HG02798 (cell line): ENCODE measurements around the gene TNRC18.
"Not testable (repeated sequence)": the region's sequence is repeated elsewhere in the genome, so short reads cannot be mapped to it uniquely, and the experiment has no call there.

Source experiments
- ATAC-seq: cut with Tn5 transposase; IDR thresholded peaks from one replicate; pipeline ENCODE4 v1.9.1; 2021; ENCODE audit warnings: mild to moderate bottlenecking; ENCODE audit not compliant: unreplicated experiment, poor library complexity

Gene TNRC18

DNA sequence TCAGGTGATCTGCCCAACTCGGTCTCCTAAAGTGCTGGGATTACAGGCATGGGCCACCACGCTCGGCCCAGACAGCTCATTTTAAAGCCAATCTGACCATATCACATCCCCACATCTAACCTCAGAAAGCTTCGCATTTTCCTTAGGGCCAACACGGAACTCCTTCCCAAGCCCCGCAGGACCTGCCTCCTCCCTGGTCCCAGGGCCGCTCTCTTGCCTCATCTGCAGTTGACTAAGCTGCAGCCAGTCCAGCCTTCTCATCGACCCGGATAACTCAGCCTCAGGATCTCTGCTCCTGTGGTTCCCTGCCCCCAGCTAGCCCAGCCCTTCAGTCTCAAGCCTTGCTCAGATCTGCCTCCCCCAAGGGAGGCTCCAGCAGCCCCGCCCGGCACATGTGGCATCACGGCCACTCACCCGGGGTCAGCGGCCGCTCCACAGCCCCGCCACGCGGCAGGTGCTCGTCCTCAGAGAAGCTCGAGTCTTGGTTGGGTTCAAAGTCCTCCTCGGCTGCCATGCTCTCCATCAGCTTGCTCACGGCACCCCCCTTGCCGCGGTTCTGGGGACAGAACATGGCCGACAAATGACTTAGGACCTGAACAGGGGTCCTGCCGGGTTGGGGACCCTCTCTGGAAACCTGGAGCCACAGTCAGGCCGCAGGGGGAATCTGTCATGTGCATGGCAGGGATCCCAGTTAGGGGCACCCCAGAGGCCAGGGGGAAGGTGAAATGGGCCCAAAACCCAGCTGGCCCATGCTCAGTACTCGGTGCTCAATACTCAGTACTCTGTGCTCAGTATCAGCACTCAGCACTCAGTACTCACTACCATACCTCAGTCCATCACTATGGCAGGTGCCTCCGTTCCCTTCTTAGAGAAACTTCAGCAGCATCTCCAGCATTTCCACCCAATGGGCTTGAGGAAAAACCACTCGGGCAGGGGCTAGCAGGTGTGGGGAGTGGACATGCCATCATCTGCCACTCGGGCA, 99.5 kb downstream of the TNRC18 start:
- ATAC-seq, result not testable (repeated sequence)

DNA sequence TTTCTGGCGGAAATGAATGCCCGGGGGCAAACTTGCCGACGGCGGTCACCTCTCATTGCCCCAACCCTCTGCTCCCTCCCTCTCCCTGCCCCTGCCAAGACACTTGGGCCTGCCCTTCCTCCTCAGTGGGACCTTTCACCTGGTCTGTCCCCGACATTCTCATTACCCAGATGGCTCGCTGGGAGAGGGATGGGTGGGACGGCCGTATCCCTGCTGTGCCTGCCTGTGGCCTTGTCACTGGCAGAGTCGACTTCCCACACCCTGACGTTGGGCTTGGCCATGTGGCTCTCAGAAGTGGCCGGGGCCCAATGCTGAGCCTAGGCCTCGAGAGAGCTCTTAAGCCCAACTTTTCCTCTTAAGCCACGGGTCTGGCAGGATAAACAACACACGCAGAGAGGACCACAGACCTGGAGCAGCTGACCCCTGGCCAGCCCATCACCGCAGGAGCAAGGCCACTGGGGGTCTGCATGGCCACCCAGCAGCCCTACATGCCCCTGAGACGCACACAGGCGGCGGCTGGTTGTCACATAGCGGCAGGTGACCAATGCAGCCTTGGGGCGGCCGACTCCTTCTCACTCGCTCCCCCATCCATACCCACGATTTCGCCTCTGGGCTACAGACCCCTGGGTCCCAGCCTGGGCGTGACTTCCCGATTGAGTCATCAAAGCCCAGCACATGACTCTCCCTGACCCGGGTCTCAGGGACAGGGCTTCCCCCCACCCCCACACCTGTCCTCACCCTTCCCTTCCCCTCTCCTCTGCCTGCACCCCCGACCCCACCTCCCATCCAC, 100.8 kb downstream of the TNRC18 start:
- no peak for ATAC-seq

DNA sequence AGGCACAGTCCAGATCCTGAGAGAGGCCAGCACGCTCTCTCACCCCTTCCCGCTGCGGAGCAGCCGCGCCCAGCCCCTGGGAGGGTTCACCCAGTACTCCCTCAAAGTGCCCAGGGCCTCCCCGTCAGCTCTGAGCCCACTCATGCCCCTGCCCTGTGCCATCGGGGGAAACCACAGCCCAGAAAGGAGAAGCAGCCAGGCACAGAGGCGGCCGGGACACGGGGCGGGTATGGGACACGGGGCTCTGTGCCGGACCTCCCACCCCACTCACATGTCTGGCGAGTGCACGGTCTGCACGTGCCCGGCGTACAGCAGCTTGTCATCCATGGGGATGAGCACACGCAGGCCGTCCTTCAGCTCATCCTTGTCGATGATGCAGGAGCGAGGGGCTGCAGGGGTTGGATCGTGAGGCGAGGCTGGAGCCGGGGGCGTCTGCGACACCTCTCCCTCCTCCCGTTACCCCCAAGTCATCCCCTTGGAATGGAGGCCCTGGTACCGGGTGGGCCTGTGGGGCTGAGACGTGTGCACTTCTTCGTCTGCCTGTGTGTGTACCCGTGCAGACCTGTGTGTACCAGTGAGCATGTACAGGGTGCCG, 102.7 kb downstream of the TNRC18 start:
- ATAC-seq, result no peak

DNA sequence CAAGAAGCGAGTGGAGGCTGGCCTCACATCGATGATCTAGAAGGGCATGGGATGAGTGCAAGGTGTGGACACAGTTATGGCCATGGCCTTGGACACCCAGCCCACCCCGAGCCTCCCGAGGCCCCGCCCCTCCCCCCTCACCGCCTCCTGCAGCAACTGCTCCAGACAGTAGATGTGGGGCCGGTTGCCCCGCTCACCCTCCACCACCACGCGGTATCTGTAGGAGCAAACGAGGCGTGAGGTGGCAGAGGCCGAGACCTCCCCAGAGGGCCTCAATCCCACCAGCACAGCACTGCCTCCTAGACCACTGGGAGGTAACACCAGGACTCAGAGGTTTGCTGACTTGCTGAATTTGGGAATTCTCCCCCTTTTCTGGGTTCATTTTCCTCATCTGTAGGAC, 103.2 kb downstream of the TNRC18 start:
- no peak for ATAC-seq

DNA sequence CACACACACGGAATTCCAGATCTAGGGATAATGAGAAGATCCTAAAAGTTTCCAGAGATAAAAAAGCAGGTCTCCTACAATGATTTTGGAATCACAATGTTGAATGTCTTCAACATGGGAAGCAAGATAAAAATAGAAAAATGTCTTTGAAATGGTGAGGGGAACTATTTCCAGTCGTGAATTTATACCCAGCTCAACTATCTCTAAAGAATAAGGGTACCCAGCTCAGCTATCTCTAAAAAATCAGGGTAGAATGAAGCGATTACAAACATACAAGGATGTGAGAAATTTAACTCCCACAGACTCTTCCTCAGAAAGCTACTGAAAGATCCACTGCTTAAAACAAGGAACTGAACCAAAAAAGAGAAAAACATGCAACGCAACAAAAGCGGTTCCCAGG, 105.0 kb downstream of the TNRC18 start:
- ATAC-seq, result not testable (repeated sequence)

DNA sequence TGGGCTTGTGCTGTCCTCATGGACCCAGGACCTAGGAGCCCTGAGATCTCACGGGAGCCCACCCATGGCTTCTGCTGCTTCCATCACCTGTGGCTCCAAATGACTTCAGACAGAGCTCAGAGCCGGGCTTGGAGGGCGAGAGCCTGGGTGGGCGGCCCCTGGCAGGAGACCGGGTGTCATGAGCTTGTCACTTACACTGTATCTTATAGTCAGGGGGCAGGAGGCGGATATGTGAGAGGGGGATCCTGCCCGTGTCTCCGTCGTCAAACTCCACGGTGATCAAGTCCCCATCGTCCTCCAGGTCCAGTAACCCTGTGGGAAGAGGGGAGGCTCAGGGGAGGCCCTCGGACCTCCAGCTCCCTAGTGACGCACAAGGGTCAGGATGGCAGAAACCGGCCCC, 107.9 kb downstream of the TNRC18 start:
- no peak for ATAC-seq

DNA sequence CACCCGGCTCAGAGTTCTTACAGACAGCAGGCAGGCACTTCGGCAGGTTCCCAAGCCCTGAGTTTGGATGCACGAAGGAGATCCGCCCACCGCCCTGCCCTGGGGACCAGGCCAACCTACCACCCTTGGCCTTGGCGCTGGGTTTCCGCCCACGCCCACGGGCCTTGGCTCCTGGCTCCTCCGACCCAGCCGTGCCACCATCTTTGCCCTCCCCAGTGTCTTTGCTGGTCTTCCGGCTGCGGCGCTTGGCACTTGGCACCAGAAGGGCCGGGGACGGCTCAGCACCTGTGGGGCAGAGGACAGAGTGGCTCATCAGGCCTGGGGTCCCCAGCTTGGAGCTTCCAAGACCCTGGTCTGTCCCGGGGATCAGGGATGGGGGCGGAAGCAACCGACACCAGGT, 108.8 kb downstream of the TNRC18 start:
- ATAC-seq, result no peak

DNA sequence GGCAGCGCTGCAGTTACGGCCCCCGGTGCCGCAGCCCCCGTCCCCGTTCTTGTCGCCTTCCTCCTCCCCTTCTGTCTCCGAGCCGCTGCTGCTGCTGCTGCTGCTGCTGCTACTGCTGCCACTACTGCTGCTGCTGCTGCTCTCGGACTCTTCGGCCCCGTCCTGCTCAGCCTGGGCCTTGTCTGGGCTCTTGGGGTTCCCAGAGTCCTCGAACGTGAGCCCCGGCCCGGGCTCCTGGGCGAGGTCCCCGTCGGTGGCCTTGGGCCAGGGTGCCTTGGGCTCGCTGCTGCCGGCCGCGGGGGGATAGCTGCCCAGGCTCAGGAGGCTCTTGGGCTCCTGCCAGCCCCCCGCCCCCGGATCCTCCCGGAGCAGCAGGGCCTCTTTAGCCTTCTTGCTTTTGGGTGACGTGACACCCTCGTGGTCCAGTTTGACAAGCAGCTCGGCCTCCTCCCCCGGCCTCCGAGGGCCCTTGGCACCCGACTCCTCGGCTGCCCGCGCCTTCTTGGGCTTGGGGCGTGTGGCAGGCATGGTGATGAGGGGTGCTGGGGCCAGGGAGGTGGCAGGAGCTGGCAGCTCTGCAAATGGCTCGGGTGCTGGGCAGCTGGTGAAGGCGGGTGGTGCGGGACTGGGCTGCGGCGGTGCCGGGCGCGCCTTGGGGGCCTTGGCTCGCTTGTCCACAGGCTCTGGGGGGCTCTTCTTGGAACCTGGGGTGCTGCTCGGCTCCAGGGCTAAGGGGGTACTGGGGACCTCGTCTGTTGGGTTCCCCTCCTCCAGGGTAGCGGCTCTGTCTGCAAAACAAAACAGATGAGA, 110.4 kb downstream of the TNRC18 start:
- ATAC-seq, result not testable (repeated sequence)

DNA sequence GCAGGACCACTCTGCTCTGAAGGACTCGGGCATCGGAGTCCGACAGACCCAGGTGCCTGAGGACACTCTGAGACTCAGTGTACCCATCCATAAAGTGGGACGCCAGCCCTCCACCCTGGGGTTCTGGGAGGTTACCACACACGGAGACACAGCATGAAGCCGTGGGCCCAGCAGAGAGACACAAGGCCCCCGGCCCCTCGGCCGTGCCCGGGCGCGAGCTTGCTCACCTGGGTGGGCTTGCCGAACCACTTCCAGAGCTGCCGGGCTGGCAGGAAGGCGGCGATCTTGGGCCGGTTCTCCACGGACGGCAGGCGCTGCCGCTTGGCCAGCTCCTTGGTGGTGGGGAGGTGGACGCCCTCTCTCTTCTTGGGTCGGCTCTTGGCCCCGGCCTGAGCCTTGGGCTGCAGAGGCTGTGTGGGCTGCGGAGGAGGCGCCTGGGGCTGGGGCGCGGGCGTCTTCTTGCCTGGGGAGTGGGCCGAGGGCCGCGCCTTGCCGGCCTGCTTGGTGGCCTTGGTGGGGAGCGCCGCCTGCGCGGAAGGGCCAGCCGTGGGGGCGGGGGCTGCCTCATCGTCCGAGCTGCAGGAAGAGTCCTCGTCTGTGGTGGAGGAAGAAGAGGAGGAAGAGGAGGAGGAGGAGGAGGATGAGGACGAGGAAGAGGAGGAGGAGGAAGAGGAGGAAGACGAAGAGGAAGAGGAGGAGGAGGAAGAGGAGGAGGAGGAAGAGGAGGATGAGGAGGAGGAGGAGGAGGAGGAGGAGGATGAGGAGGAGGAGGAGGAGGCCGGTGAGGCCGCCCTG, 111.2 kb downstream of the TNRC18 start:
- ATAC-seq, result not testable (repeated sequence)

DNA sequence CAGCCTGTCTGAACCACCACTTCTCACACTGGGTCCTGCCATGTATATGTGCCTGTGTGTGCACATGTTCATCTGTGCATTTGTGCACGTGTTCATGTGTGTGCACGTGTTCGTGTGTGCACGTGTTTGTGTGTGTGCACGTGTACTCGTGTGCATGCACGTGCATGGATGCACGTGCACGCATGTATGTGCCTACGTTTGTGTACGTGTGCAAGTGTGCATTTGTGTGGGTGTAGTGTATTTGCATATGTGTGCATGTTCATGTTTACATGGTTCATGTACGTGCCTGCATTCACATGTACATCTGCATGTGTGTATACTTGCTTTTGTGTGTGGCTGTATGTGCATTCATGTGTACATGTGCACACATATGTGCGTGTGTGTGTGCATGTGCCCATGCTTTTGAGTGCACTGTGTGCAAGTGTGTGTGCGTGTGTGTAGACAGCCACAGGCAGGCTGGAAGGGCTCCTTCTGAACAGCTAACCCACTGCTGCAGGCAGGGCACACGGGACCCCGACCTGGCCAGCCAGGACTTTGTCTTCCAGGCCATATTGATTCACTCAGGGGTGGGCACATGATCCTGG, 112.7 kb downstream of the TNRC18 start:
- ATAC-seq, result no peak

DNA sequence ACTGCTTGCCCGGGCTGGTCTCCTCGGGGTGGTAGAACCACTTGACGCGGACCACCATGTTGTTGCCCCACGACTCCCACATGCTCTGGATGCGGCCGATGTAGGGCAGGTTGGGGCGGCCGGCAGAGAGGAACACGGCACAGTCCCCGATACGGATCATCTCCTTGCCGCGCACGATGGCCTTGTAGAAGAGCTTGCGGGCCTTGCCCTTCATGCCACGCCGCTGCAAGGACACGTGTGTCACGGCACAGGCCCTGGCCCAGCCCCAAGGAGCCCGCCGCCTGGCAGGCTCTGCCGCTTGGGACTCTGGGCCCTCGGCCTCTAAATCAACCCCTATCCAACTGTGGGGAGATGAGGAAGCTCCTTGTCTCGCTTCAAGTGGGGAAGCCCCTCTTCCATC, 114.5 kb downstream of the TNRC18 start:
- ATAC-seq, result no peak

DNA sequence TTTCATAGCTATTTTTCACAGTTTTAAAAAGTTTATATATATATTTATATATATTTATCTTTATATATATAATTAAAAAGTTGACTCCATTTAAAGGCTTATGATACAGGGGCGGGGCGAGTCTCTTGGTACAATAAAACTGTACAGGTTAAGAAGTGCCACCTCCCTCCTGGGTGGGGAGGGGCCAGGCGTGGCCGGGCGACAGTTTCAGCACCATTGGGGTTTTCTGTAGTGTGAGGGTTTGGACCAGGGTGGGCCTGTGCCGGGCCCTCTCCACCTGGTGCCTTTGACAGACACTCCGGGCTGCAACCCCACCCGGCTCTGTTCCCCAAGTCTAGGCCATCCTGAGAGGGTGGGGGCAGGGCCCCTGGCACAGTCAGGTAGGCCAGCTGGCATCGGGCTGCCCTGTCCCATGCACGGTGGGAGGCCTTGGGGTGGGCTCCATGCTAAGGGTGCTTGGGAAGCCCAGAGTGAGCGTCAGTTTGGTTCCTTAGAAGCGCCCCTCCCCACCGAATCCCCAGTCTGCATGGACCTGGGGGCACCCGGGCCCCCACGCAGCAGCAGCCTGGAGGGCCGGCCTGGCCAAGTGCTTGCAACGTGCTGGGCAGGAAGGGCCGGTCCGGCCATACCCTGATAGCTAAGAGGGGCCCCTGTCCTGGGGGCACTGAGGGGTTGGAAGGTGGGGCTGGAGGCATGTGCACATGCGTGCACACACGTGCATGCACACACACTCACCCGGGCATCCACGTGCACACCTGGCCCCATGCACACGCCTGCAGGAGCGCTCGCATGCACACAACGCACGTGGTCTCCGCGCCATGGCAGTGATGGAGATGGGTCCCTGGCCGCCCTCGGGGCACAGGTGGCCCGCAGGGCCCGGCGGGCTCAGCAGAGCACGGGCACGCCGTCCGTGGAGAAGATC, 116.2 kb downstream of the TNRC18 start:
- not testable (repeated sequence) for ATAC-seq

DNA sequence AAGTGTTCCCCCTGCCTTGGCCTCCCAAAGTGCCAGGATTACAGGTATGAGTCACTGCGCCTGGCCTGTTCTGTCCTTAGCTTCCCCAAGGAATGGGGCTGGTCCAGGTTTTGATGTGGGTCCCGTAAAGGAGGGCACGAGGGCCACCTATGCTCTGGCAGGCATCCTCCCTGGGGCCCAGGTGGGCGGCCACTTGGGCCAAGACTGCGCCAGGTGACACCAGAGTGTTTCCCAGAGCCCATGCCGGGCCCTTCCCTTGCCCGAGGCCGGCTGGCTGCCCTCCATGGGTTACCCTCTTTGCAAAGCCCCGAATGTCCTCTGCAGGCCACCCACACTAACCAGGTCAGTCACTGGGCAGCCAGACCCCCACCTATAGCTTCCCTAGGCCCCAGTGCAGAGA, 118.6 kb downstream of the TNRC18 start:
- not testable (repeated sequence) for ATAC-seq

DNA sequence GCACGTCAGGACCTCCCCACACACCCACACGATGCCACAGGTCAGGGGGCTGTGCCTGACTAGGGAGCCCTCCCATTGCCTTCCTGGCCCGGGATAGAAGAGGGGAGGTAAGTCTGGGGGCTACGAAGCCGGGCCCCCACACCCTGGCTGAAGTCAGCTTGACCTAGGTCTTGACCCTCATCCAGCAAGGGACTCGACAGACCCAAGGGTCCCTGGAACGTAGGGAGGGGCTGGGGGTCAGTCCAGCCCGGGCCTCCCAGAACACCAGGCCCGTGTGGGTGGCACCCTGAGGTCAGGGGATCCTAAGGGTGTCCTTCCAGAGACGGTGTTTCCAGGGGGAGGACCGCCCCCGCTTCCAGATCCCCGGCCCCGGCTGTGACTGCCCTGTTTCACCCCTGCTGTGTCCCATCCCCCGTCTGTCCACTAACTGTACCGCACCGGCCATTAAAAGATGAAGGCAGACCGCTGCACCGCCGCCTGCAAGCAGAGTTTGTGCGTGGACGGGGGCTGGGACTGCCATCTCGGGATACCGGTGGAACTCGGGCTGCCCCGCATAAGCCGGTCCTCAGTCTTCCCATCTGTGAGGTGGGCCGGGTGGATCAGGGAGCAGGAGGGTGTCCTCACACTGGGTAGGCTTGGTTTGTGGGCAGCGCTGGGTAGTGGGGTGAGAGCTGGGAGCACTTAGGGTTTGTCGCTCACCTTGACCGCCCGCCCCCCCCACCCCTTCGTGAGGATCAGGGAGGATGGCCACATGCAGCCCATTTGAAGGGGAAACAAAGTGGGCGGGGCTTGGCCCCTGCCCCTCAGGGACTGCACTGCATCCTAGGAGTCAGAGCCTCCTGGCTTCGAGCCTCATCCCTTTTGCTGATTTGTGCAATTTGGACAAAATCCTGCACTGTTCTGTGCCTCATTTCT, 119.8 kb downstream of the TNRC18 start:
- ATAC-seq, result no peak

DNA sequence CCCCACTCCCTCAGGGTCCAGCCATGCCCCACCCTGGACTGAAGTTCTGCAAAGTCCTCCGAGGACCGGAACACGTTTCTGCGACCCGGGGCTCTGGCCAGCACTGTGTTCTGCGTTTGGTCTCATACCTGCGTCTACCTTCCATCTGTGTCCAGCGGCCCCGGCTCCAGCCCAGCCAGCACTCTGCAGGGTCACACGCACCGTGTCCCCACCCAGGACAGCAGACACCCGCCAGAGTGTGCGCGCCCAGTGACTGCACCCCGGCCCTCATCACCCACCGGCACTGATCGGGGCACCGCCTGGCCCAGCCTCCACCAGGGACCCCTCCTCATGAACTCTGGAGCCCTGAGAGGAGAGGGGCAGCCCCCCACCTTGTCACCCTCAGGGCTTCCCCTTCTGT, 120.6 kb downstream of the TNRC18 start:
- ATAC-seq, result no peak

DNA sequence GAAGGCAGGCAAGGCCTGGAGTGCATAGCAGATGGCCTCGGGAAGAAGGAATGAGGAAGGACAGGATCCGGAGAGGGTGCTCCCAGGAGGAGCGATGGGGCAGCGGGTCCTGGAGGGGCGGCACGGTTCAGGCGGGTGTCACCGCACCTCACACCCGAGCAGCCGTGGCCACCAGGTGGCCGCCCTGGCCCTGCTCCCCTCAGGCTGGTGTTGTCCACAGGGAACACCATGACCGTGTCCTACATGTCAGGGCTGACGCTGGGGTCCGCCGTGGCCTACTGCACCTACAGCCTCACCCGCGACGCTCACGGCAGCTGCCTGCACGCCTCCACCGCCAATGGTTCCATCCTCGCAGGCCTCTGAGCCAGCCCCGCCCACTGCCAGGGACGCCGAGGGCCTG, 121.1 kb downstream of the TNRC18 start:
- ATAC-seq, result no peak

DNA sequence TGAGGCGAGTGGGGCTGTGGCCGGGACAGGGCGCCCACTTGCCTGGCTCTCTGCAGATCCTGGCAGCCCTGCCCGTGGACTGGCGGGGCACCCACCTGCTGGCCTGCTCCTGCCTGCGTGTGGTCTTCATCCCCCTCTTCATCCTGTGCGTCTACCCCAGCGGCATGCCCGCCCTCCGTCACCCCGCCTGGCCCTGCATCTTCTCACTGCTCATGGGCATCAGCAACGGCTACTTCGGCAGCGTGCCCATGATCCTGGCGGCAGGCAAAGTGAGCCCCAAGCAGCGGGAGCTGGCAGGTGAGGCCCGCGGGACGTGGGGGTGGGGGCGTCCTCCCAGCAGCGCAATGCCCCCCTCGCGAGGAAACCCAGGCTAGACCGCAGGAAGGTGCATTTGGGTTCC, 123.3 kb downstream of the TNRC18 start:
- no peak for ATAC-seq
